ENCODE measurements around the gene MYRIP. TPM values are rescaled to one million over a fixed set of nuclear protein-coding genes. Genes with fewer than 3 reads are reported as not detected.

MYRIP gene
- total and polyA plus RNA-seq, 2 experiments from 2014 or later: 1.5 to 1.8 TPM

- H3K4me1 Mint-ChIP-seq: peaks cover 7% of the 10 kb centered on the region
- H3K36me3 Mint-ChIP-seq (ENCODE audit: low read depth): no peaks in the 10 kb centered on the region; the same call in 2 of the 3 replicates
- no peaks in the 10 kb centered on the region for H3K9me2 ChIP-seq (ENCODE audit: insufficient read depth)
- H3K4me3 Mint-ChIP-seq: no peak overlapping the region
- TF ChIP-seq ZNF114 (CRISPR knock-in tag; IDR thresholded peaks at IDR 0.05) (no peak), JUNB (IDR thresholded peaks at IDR 0.05; ENCODE audit: unreplicated experiment) (no peak), ZNF462 (CRISPR knock-in tag; IDR thresholded peaks at IDR 0.05) (no peak), CREB1 (CRISPR knock-in tag; IDR thresholded peaks at IDR 0.05; ENCODE audit: low read depth) (no peak), EZH2 (IDR thresholded peaks at IDR 0.05; ENCODE audit: low read depth, unreplicated experiment) (no peak), CTCF (conservative IDR thresholded peaks at IDR 0.05; ENCODE audit: low read depth in 2 of 2) (no peak), NANOG (IDR thresholded peaks at IDR 0.05; ENCODE audit: borderline replicate concordance) (no peak), ETS1 (IDR thresholded peaks at IDR 0.05) (no peak), STAT1 (IDR thresholded peaks at IDR 0.05; ENCODE audit: unreplicated experiment) (no peak)
- DNase-seq (ENCODE audit: low spot score) (no peak), ATAC-seq (no peak)
- H3K4me3 ChIP-seq: no peak overlapping the region
- no peak overlapping the region for H3K27ac Mint-ChIP-seq
- peaks cover 8% of the 10 kb centered on the region for H3K4me1 ChIP-seq (ENCODE audit: insufficient read depth)
- no peaks in the 10 kb centered on the region; the same call in 2 of the 3 replicates for H3K9me3 Mint-ChIP-seq
- H3K79me2 ChIP-seq (replicated peaks; ENCODE audit: insufficient read depth): no peaks in the 10 kb centered on the region
- no peaks in the 10 kb centered on the region for H3K36me3 ChIP-seq (ENCODE audit: insufficient read depth)
- H3K27me3 Mint-ChIP-seq (ENCODE audit: insufficient read depth, low read depth, poor library complexity): no peaks in the 10 kb centered on the region
- no peak overlapping the region for H2AFZ ChIP-seq
- no peaks in the 10 kb centered on the region for H3K27me3 ChIP-seq (ENCODE audit: insufficient read depth)
- H3K27ac ChIP-seq (ENCODE audit: low read depth): no peak overlapping the region
- H4K20me1 ChIP-seq (replicated peaks; ENCODE audit: insufficient read depth): no peaks in the 10 kb centered on the region
- H3K4me2 ChIP-seq: no peak overlapping the region
- no peaks in the 10 kb centered on the region for H3F3A ChIP-seq (replicated peaks; ENCODE audit: low read depth)
Observed at GRCh38 chr3:40298075-40298474, 488.7 kb downstream of the MYRIP start.
